ENCODE results near the gene FRK. TPM values are rescaled to one million over a fixed set of nuclear protein-coding genes. Genes with fewer than 3 reads are reported as not detected.
A peak's percentile ranks its signal among the peaks of the same experiment; 100 is the strongest.

The FRK gene
- total RNA-seq, 1 experiment from 2014 or later = 0.82 TPM

- no peak for TF ChIP-seq CTCF (IDR thresholded peaks at IDR 0.05; ENCODE audit: unreplicated experiment)
- H3K36me3 Mint-ChIP-seq (ENCODE audit: insufficient read depth, unreplicated experiment) = no peaks in the 10 kb centered on the region
- no peaks in the 10 kb centered on the region for H3K9me3 Mint-ChIP-seq (ENCODE audit: unreplicated experiment)
- intact Hi-C loops (cut with micrococcal nuclease) = no loop called here
- no peak overlapping the region for H3K4me3 Mint-ChIP-seq (ENCODE audit: unreplicated experiment)
- DNase-seq (ENCODE audit: unreplicated experiment) = no peak
- ChIA-PET POLR2A (interaction anchor here (1.3 kb wide), 1 partner anchor 18 kb away, joined by 4 read pairs; the partner anchor contains the start of gene FRK), CTCF (interaction anchor here (1.3 to 2.4 kb wide), 4 partner anchors 8 to 68 kb away, joined by 3 to 9 read pairs (median 4); partner anchors contain the start of gene FRK)
- peaks cover 11% of the 10 kb centered on the region for H3K4me1 Mint-ChIP-seq (ENCODE audit: insufficient read depth, unreplicated experiment)
- no peak overlapping the region for H3K27ac Mint-ChIP-seq (ENCODE audit: low read depth, unreplicated experiment)
- no TSS peak for BruUV-seq (replicated peaks)
- no peaks in the 10 kb centered on the region for H3K27me3 Mint-ChIP-seq (ENCODE audit: insufficient read depth, unreplicated experiment)
These were observed 18.3 kb upstream of the FRK start for GRCh38 chr6:116078945-116079344.

- no peak for TF ChIP-seq CTCF (IDR thresholded peaks at IDR 0.05; ENCODE audit: unreplicated experiment)
- Mint-ChIP-seq H3K4me3 (ENCODE audit: unreplicated experiment) (no peak overlapping the region), H3K9me3 (ENCODE audit: unreplicated experiment) (no peaks in the 10 kb centered on the region), H3K27me3 (ENCODE audit: insufficient read depth, unreplicated experiment) (no peaks in the 10 kb centered on the region), H3K4me1 (ENCODE audit: insufficient read depth, unreplicated experiment) (peaks cover 15% of the 10 kb centered on the region), H3K27ac (ENCODE audit: low read depth, unreplicated experiment) (no peak overlapping the region), H3K36me3 (ENCODE audit: insufficient read depth, unreplicated experiment) (no peaks in the 10 kb centered on the region)
- intact Hi-C loops (cut with micrococcal nuclease) = no loop called here
- DNase-seq (ENCODE audit: unreplicated experiment) = no peak
- POLR2A ChIA-PET = interaction anchor here (0.7 to 1.3 kb wide), 2 partner anchors 18 to 22 kb away, joined by 4 read pairs; partner anchors contain the start of genes FRK and NT5DC1
- no TSS peak for BruUV-seq (replicated peaks)
- CTCF ChIA-PET = interaction anchor here (0.9 to 2.4 kb wide), 5 partner anchors 9 to 68 kb away, joined by 3 to 9 read pairs (median 3); partner anchors contain the start of gene FRK
These were observed 17.8 kb upstream of the FRK start for GRCh38 chr6:116078522-116078921.

DNA sequence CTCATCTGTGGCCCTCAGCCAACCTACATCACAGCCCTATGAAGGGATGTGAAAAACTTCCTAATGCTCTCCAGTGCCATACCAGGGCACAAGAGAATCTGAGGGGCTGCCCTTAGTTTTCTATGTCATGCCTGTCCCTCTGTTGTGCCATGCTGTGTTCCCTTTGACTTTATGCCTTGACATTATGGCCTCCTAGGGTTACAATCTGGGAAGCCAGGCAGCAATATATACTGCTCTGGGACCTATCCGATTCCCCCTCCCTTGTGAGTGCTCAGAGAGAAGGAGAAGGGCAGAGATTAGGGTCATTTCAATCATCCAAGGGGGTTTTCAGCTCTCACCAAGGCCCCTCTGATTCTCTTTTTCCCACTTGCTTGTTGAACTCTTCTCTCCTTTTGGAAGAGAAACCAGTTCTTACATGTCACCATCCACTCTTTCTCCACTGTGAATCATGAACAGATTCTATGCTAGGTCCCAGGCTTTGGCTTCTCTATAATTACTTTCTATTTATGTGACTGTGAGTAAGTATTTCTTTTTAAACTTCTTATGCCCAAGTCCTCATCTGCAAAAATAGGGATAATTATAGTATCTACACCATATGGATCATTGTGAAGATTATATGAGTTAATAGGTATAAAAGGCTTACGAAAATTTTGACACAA, 14.2 kb upstream of the FRK start:
- no peak for DNase-seq (ENCODE audit: unreplicated experiment)
- Mint-ChIP-seq H3K4me3 (ENCODE audit: unreplicated experiment) (no peak overlapping the region), H3K4me1 (ENCODE audit: insufficient read depth, unreplicated experiment) (peaks cover 16% of the 10 kb centered on the region), H3K27me3 (ENCODE audit: insufficient read depth, unreplicated experiment) (no peaks in the 10 kb centered on the region), H3K36me3 (ENCODE audit: insufficient read depth, unreplicated experiment) (no peaks in the 10 kb centered on the region), H3K9me3 (ENCODE audit: unreplicated experiment) (no peaks in the 10 kb centered on the region), H3K27ac (ENCODE audit: low read depth, unreplicated experiment) (no peak overlapping the region)
- ChIA-PET POLR2A (interaction anchor here (0.6 to 2.1 kb wide), 4 partner anchors 12 to 57 kb away, joined by 3 to 13 read pairs (median 6); partner anchors contain the start of gene FRK), CTCF (interaction anchor here (0.9 to 2.9 kb wide), 3 partner anchors 12 to 14 kb away, joined by 3 to 21 read pairs (median 10); partner anchors contain the start of gene FRK)
- no TSS peak for BruUV-seq (replicated peaks)
- intact Hi-C loops (cut with micrococcal nuclease) = no loop called here
- no peak for TF ChIP-seq CTCF (IDR thresholded peaks at IDR 0.05; ENCODE audit: unreplicated experiment)

DNA sequence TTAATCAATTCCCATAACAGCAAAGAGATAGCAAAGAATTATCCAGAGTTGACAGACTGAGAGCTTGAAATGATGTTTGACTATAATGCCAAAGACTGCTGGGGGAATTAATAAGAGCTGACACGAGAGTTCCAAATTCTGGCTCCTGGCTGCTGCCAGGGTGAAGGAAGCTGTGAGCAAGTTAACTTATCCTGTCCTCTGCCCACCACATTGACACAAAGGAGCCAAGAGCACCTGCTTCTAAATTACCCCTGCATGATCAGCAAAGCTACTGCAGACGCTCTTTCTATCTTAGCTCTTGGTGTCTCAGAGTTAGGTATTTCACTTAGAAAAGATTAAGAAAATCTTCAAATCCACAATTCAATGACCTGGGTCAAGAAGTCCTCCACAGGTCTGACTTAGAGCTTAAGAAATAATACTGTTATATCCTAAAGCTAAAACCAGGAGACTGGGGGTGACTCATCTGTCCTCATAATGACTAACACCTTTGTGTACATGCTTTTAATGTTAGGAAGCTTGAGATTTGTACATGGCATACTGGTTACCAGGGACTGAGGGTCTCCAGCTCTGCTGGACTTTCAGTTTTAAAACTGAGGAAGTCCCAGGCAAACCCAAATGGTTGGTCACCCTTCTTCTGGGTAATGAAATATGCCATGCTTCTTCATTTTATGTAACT, 13.2 kb upstream of the FRK start:
- intact Hi-C loops (cut with micrococcal nuclease) = no loop called here
- Mint-ChIP-seq H3K4me1 (ENCODE audit: insufficient read depth, unreplicated experiment) (peaks cover 16% of the 10 kb centered on the region), H3K36me3 (ENCODE audit: insufficient read depth, unreplicated experiment) (no peaks in the 10 kb centered on the region), H3K9me3 (ENCODE audit: unreplicated experiment) (no peaks in the 10 kb centered on the region), H3K27me3 (ENCODE audit: insufficient read depth, unreplicated experiment) (no peaks in the 10 kb centered on the region), H3K27ac (ENCODE audit: low read depth, unreplicated experiment) (peak overlapping the region; percentile 63), H3K4me3 (ENCODE audit: unreplicated experiment) (no peak overlapping the region)
- DNase-seq (ENCODE audit: unreplicated experiment) = peak; percentile 76
- no peak for TF ChIP-seq CTCF (IDR thresholded peaks at IDR 0.05; ENCODE audit: unreplicated experiment)
- CTCF ChIA-PET = interaction anchor here (0.5 to 2.9 kb wide), 7 partner anchors 9 to 180 kb away, joined by 3 to 21 read pairs (median 3); partner anchors contain the start of genes FRK, NT5DC1 and TSPYL4
- POLR2A ChIA-PET = interaction anchor here (0.6 to 2.1 kb wide), 8 partner anchors 11 to 1315 kb away, joined by 3 to 13 read pairs (median 5); partner anchors contain the start of gene FRK
- no TSS peak for BruUV-seq (replicated peaks)
